ENCODE measurements around the gene CKS1B. TPM values are rescaled to one million over a fixed set of nuclear protein-coding genes. Genes with fewer than 3 reads are reported as not detected.
A peak's percentile ranks its signal among the peaks of the same experiment; 100 is the strongest.
"Not testable (repeated sequence)": the region's sequence is repeated elsewhere in the genome, so short reads cannot be mapped to it uniquely, and the experiment has no call there.

The CKS1B gene
- total and polyA plus RNA-seq, 3 experiments from 2014 or later = 46.8 to 126 (median 125) TPM

DNA sequence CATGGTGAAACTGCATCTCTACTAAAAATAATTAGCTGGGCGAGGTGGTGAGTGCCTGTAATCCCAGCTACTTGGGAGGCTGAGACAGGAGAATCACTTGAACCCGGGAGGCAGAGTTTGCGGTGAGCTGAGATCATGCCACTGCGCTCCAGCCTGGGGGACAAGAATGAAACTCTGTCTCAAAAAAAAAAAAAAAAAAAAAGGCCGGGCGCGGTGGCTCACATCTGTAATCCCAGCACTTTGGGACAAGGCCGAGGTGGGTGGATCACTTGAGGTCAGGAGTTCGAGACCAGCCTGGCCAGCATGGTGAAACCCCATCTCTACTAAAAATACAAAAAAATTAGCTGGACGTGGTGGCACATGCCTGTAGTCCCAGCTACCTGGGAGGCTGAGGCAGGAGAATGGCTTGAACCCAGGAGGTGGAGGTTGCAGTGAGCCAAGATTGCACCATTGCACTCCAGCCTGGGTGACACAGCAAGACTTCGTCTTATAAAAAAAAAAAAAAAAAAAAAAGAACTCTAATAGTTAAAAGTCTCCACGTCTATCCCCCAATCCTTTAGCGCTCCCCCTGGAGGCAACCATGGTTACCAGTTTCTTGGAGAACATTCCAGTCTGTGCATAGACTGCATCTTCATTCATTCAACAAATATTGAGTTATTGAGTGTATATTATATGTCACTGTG is 21.0 kb downstream of the CKS1B start:
- H3K4me3 Mint-ChIP-seq = peak overlapping the region in 1 of 7 donors; percentile 18
- H3K27me3 Mint-ChIP-seq; H3K4me3 ChIP-seq (ENCODE audit: low read length); H3K9me3 Mint-ChIP-seq; H3K36me3 ChIP-seq (ENCODE audit: insufficient read depth, low read length); H3K27me3 ChIP-seq (ENCODE audit: insufficient read depth, low read length, poor library complexity, severe bottlenecking); H3K9me3 ChIP-seq (ENCODE audit: low read length): not testable (repeated sequence)
- peak overlapping the region; percentile 32 for H3K27ac ChIP-seq (ENCODE audit: low read depth, low read length)
- H3K4me1 Mint-ChIP-seq = peaks cover 18 to 22% (median 22%) of the 10 kb centered on the region in 3 donors
- ChIA-PET POLR2A (interaction anchor here (0.7 to 2.3 kb wide), 2 partner anchors 12 to 63 kb away, joined by 7 to 8 read pairs; partner anchors contain the start of gene FLAD1), CTCF (interaction anchor here (0.7 to 13.6 kb wide), 6 partner anchors 10 to 59 kb away, joined by 3 to 207 read pairs (median 10); partner anchors contain the start of genes FLAD1, PBXIP1, PMVK and PYGO2)
- peak overlapping the region in 2 of 8 donors; percentile 1 to 12 for H3K27ac Mint-ChIP-seq
- DNase-seq = peak in 1 of 5 donors; percentile 45
- peaks cover 0 to 16% (median 0%) of the 10 kb centered on the region in 3 donors for H3K36me3 Mint-ChIP-seq
- peaks cover 12% of the 10 kb centered on the region for H3K4me1 ChIP-seq (ENCODE audit: insufficient read depth, low read length)

DNA sequence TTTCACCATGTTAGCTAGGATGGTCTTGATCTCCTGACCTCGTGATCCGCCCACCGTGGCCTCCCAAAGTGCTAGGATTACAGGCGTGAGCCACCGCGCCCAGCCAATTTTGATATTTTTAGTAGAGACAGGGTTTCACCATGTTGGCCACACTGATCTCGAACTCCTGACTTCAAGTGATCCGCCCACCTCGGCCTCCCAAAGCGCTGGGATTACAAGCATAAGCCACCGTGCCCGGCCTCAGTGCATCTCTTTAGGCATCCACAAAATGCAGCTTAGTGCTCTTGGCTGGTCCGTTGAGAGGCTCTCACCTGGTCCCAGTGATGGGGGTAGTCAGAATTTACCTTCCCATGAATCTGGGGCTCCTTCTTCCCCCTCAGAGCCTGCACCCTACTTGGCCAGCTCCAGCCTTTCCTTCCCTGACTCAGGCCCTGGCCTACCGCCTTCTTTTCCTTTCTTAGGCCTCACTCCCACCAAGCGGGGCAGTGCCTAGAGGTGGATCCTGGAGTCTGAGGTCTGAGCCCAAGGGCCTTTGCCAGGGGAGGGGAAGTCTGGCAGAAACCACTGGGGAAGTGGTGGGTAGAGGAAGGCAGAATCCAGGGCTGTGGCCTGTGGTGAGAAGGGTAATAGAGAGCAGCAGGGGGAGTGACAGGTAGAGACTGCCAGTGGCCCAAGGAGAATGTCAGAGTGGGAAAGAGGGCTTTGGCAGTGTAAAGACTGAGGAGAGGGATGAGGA is 22.7 kb downstream of the CKS1B start:
- POLR2A ChIA-PET = interaction anchor here (1.1 kb wide), 1 partner anchor 37 kb away, joined by 3 read pairs; no protein-coding TSS in a partner anchor
- CTCF ChIA-PET = interaction anchor here (1.2 to 13.6 kb wide), 5 partner anchors 11 to 61 kb away, joined by 3 to 207 read pairs (median 10); partner anchors contain the start of genes FLAD1, PBXIP1 and PMVK
- Mint-ChIP-seq H3K36me3 (peaks cover 0 to 10% (median 0%) of the 10 kb centered on the region in 3 donors), H3K4me3 (peak overlapping the region in 1 of 7 donors; percentile 64), H3K4me1 (peaks cover 18 to 22% (median 22%) of the 10 kb centered on the region in 3 donors), H3K27me3 (no peaks in the 10 kb centered on the region), H3K27ac (peak overlapping the region in 3 of 8 donors; percentile 66 to 88 (median 68)), H3K9me3 (no peaks in the 10 kb centered on the region)
- Histone ChIP-seq H3K4me3 (ENCODE audit: low read length) (no peak overlapping the region), H3K27me3 (ENCODE audit: insufficient read depth, low read length, poor library complexity, severe bottlenecking) (no peaks in the 10 kb centered on the region), H3K27ac (ENCODE audit: low read depth, low read length) (no peak overlapping the region), H3K36me3 (ENCODE audit: insufficient read depth, low read length) (no peaks in the 10 kb centered on the region), H3K9me3 (ENCODE audit: low read length) (no peaks in the 10 kb centered on the region), H3K4me1 (ENCODE audit: insufficient read depth, low read length) (peaks cover 12% of the 10 kb centered on the region)
- DNase-seq = peak in 1 of 5 donors; percentile 26

GRCh38 chr1:154998201-154998780 is 23.8 kb downstream of the CKS1B start:
- Histone ChIP-seq H3K9me3 (ENCODE audit: low read length) (no peaks in the 10 kb centered on the region), H3K27ac (ENCODE audit: low read depth, low read length) (no peak overlapping the region), H3K4me1 (ENCODE audit: insufficient read depth, low read length) (peaks cover 12% of the 10 kb centered on the region), H3K4me3 (ENCODE audit: low read length) (no peak overlapping the region), H3K36me3 (ENCODE audit: insufficient read depth, low read length) (no peaks in the 10 kb centered on the region), H3K27me3 (ENCODE audit: insufficient read depth, low read length, poor library complexity, severe bottlenecking) (no peaks in the 10 kb centered on the region)
- peak in 1 of 5 donors; percentile 26 for DNase-seq
- Mint-ChIP-seq H3K27ac (peak overlapping the region in 3 of 8 donors; percentile 9 to 94 (median 92)), H3K9me3 (no peaks in the 10 kb centered on the region), H3K4me3 (peak overlapping the region in 5 of 7 donors; percentile 41 to 97 (median 44)), H3K36me3 (peaks cover 0 to 5% (median 0%) of the 10 kb centered on the region in 3 donors), H3K4me1 (peaks cover 18 to 23% (median 22%) of the 10 kb centered on the region in 3 donors), H3K27me3 (no peaks in the 10 kb centered on the region)
- POLR2A ChIA-PET = interaction anchor here (0.7 to 2.1 kb wide), 3 partner anchors 23 to 47 kb away, joined by 6 to 11 read pairs (median 7); partner anchors contain the start of genes CKS1B and PBXIP1
- CTCF ChIA-PET = interaction anchor here (0.7 to 13.6 kb wide), 22 partner anchors 13 to 76 kb away, joined by 3 to 207 read pairs (median 6); partner anchors contain the start of genes ADAM15, CKS1B, FLAD1 and PBXIP1

DNA sequence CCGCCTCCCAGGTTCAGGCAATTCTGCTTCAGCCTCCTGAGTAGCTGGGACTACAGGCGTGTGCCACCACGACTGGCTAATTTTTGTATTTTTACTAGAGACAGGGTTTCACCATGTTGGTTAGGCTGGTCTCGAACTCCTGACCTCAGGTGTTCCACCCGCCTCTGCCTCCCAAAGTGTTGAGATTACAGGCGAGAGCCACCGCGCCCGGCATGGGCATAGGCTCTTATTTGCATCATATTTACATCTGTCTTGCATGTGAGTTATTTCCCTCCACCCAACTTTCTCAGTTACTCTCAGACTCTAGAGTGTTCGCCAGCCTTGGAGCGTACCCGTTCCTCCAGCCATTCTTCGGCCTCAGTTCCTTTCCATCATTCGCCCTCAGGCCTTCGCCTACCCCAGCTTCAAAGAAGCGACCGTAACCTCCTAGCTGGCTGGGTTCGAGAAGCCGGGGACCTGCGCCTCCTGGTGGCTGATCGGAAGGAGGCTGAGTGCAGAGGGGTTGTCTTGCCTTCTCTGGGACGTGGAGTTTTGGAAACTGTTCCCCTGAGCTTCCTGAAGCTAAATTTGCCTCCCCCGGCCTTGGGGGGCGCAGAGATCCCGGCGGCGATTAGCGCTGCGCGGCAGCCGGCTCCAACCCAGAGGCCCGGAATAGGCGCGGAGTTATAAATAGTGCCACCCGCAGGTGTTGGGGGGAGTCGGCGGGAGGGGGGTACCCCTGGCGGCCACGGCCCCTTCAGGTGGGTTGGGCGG is 24.5 kb downstream of the CKS1B start:
- H3K9me3 Mint-ChIP-seq = no peaks in the 10 kb centered on the region
- H3K36me3 ChIP-seq (ENCODE audit: insufficient read depth, low read length) = no peaks in the 10 kb centered on the region
- H3K4me3 Mint-ChIP-seq = peak overlapping the region; percentile 77 to 97 (median 83)
- peak in 4 of 5 donors; percentile 47 to 72 (median 56) for DNase-seq
- ChIA-PET CTCF (interaction anchor here (0.7 to 13.6 kb wide), 23 partner anchors 13 to 86 kb away, joined by 3 to 207 read pairs (median 6); partner anchors contain the start of genes ADAM15, CKS1B, FLAD1 and PBXIP1), POLR2A (interaction anchor here (0.5 to 2.1 kb wide), 7 partner anchors 15 to 390 kb away, joined by 3 to 11 read pairs (median 6); partner anchors contain the start of genes CKS1B, FLAD1 and PBXIP1)
- no peaks in the 10 kb centered on the region for H3K27me3 ChIP-seq (ENCODE audit: insufficient read depth, low read length, poor library complexity, severe bottlenecking)
- peaks cover 23 to 29% (median 26%) of the 10 kb centered on the region in 3 donors for H3K4me1 Mint-ChIP-seq
- peaks cover 0 to 7% (median 0%) of the 10 kb centered on the region in 3 donors for H3K36me3 Mint-ChIP-seq
- H3K9me3 ChIP-seq (ENCODE audit: low read length) = no peaks in the 10 kb centered on the region
- H3K27ac Mint-ChIP-seq = peak overlapping the region; percentile 89 to 97 (median 92)
- peaks cover 13% of the 10 kb centered on the region for H3K4me1 ChIP-seq (ENCODE audit: insufficient read depth, low read length)
- peak overlapping the region; percentile 84 for H3K27ac ChIP-seq (ENCODE audit: low read depth, low read length)
- H3K4me3 ChIP-seq (ENCODE audit: low read length) = peak overlapping the region; percentile 29
- no peaks in the 10 kb centered on the region for H3K27me3 Mint-ChIP-seq

DNA sequence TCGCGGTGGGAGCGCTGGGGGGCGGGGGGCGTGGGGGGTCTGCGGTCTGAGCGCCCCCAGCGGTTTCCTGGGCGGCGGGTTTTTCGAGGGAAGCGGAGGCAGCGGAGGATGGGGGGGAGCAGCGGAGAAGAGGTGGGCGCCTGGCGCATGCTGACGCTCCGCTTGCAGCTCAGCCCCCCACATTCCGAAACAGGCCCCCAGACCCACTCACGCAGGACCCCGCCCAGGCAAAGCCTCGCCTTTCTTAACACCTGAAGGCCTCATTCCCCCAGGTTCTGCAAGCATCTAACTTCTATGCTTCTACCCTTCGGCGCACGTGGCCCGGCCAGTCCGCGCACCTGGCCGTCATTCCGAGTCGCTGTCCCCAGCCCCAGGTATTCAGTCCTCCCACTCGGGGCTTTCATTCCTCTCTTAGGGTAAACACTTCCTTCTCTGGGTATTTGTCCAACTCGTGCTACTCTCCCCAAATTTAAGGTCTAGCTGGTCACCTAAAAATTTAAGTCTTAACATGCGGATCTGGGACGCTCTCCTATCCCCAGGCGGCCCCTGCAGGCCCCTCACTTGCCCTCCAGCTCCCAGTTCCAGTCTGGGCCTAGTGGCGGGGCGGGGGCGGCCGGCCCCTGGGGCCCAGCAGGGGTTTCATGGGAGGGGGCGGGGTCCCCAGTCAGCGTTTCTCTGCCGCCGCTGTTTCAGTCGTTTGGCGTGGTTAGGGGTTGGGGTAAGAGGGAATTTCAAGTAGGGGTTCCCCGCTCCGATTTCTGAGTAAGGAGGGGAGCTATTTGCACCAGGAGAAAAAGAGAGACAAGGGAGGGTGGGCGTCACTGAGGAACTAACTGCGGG is 25.3 kb downstream of the CKS1B start:
- peaks cover 21% of the 10 kb centered on the region for H3K4me1 ChIP-seq (ENCODE audit: insufficient read depth, low read length)
- no peaks in the 10 kb centered on the region for H3K9me3 ChIP-seq (ENCODE audit: low read length)
- Mint-ChIP-seq H3K4me3 (peak overlapping the region; percentile 90 to 97 (median 95)), H3K36me3 (peaks cover 0 to 6% (median 0%) of the 10 kb centered on the region in 3 donors), H3K4me1 (peaks cover 30 to 37% (median 33%) of the 10 kb centered on the region in 3 donors), H3K27ac (peak overlapping the region; percentile 79 to 99 (median 94)), H3K27me3 (no peaks in the 10 kb centered on the region), H3K9me3 (no peaks in the 10 kb centered on the region)
- no peaks in the 10 kb centered on the region for H3K27me3 ChIP-seq (ENCODE audit: insufficient read depth, low read length, poor library complexity, severe bottlenecking)
- H3K4me3 ChIP-seq (ENCODE audit: low read length) = peak overlapping the region; percentile 66
- DNase-seq = peak in 3 of 5 donors; percentile 21 to 64 (median 29)
- ChIA-PET POLR2A (interaction anchor here (0.6 to 2.8 kb wide), 7 partner anchors 14 to 391 kb away, joined by 3 to 16 read pairs (median 4); partner anchors contain the start of genes CKS1B, FLAD1, PBXIP1 and PMVK), CTCF (interaction anchor here (0.6 to 13.6 kb wide), 19 partner anchors 14 to 351 kb away, joined by 4 to 207 read pairs (median 7); partner anchors contain the start of genes CKS1B, FLAD1, PBXIP1 and PMVK)
- H3K36me3 ChIP-seq (ENCODE audit: insufficient read depth, low read length) = no peaks in the 10 kb centered on the region
- H3K27ac ChIP-seq (ENCODE audit: low read depth, low read length) = peak overlapping the region; percentile 84

DNA sequence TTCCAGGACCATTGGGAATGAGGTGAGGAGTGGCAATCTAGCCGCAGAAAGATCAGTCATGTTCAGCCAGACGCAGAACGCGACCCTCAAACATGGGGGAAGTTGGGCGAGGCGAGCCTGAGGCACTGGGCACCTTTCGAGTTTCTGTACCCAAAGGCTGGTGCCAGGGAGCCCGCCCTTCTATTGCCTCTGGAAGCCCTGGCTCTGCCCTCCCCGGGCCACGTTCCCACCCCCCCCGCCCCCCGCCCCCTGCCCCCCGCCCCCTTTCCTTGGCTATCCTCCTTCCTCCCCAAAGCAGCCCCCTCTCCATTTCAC is 25.9 kb downstream of the CKS1B start:
- H3K36me3 ChIP-seq (ENCODE audit: insufficient read depth, low read length) = no peaks in the 10 kb centered on the region
- Mint-ChIP-seq H3K4me3 (peak overlapping the region; percentile 90 to 97 (median 95)), H3K27ac (peak overlapping the region; percentile 58 to 99 (median 94)), H3K4me1 (peaks cover 34 to 43% (median 39%) of the 10 kb centered on the region in 3 donors), H3K27me3 (no peaks in the 10 kb centered on the region), H3K36me3 (peaks cover 0 to 6% (median 0%) of the 10 kb centered on the region in 3 donors), H3K9me3 (no peaks in the 10 kb centered on the region)
- H3K27me3 ChIP-seq (ENCODE audit: insufficient read depth, low read length, poor library complexity, severe bottlenecking) = no peaks in the 10 kb centered on the region
- peak in 2 of 5 donors; percentile 21 to 51 for DNase-seq
- peak overlapping the region; percentile 95 for H3K4me3 ChIP-seq (ENCODE audit: low read length)
- peaks cover 27% of the 10 kb centered on the region for H3K4me1 ChIP-seq (ENCODE audit: insufficient read depth, low read length)
- peak overlapping the region; percentile 90 for H3K27ac ChIP-seq (ENCODE audit: low read depth, low read length)
- CTCF ChIA-PET = interaction anchor here (0.6 to 13.6 kb wide), 13 partner anchors 14 to 352 kb away, joined by 4 to 207 read pairs (median 9); partner anchors contain the start of genes CKS1B, FLAD1, PBXIP1 and PMVK
- H3K9me3 ChIP-seq (ENCODE audit: low read length) = no peaks in the 10 kb centered on the region
- POLR2A ChIA-PET = interaction anchor here (0.6 to 2.8 kb wide), 5 partner anchors 17 to 80 kb away, joined by 3 to 16 read pairs (median 7); partner anchors contain the start of genes CKS1B, FLAD1, PBXIP1 and PMVK
